HUES48 (cell line): ENCODE results near the gene ARSJ.

ENCODE experiments used
- H3K27ac ChIP-seq: one replicate; pipeline ENCODE4 v1.7.0; 2013; ENCODE audit warnings: low read depth, low read length, inconsistent platforms
- H3K27me3 ChIP-seq: 2 replicates; pipeline ENCODE4 v1.6.1; 2013; ENCODE audit warnings: mild to moderate bottlenecking, low read length; ENCODE audit not compliant: control insufficient read depth, insufficient read depth
- H3K36me3 ChIP-seq: 2 replicates; pipeline ENCODE4 v1.6.1; 2013; ENCODE audit warnings: low read length; ENCODE audit not compliant: control insufficient read depth, insufficient read depth
- H3K4me1 ChIP-seq: 2 replicates; pipeline ENCODE4 v1.6.1; 2013; ENCODE audit warnings: mild to moderate bottlenecking, low read length; ENCODE audit not compliant: control insufficient read depth, insufficient read depth
- H3K4me3 ChIP-seq: 2 replicates; pipeline ENCODE4 v1.5.1; 2013; ENCODE audit warnings: mild to moderate bottlenecking, low read depth, low read length
- H3K9ac ChIP-seq: 2 replicates; pipeline ENCODE4 v1.6.1; 2013; ENCODE audit warnings: mild to moderate bottlenecking, low read depth, low read length, moderate library complexity
- H3K9me3 ChIP-seq: 2 replicates; pipeline ENCODE4 v1.6.1; 2013; ENCODE audit warnings: low read length; ENCODE audit not compliant: control insufficient read depth, insufficient read depth

ARSJ gene

DNA sequence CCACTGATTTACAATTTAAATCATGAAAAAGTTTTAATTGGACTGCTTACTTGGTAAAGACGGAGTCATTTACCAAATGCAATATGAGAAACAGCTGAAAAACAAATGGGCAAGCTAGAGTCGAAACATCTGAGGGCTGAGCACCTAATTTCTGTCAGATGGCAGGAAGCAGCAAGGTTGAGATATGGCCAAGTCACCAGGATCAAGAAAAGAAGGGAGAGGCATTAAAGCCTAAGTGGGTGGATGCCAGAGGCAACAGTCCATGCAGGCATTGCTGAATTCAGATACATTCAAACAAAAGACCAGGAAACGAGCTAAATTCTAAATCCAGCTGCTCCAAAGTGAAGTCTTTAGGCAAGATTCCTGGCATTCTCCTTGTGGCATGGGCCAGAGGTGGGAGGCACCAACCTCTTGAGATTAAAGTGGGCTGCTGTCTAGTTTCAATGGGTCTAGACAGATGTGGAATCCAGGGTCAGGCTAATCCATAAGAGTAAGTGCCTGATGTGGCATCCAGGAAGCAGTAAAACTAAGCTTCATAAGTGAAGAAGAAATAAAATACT, 8.0 kb upstream of the ARSJ start:
- Histone ChIP-seq H3K4me3 (no peak overlapping the region), H3K9me3 (peaks cover 4% of the 10 kb centered on the region; the same call in 1 of the 2 replicates), H3K27ac (no peak overlapping the region), H3K27me3 (no peaks in the 10 kb centered on the region), H3K9ac (no peak overlapping the region), H3K4me1 (peaks cover 3% of the 10 kb centered on the region; the same call in 1 of the 2 replicates), H3K36me3 (no peaks in the 10 kb centered on the region)

DNA sequence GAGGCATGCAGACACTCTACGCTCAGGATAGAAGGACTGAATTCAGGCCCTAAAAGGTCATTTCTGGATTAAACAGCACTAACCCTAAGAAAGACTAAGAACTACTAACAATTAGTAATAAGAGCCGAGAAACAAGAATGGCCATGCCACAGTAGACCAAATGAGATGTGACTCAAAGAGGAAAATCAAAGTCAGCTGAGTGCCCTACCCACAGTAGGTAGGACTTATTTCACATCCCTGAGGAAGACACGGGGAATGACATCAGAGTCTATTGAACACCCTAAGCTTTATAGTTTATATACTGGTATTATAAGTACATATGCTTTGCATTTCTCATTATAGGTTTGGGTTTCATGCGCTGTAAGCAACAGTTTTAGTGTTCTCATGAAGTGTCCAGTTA, 2.7 kb upstream of the ARSJ start:
- Histone ChIP-seq H3K9me3 (peaks cover 4% of the 10 kb centered on the region; the same call in 1 of the 2 replicates), H3K9ac (no peak overlapping the region), H3K27me3 (peaks cover 15% of the 10 kb centered on the region), H3K27ac (no peak overlapping the region), H3K4me3 (no peak overlapping the region), H3K4me1 (peaks cover 22% of the 10 kb centered on the region), H3K36me3 (no peaks in the 10 kb centered on the region)

DNA sequence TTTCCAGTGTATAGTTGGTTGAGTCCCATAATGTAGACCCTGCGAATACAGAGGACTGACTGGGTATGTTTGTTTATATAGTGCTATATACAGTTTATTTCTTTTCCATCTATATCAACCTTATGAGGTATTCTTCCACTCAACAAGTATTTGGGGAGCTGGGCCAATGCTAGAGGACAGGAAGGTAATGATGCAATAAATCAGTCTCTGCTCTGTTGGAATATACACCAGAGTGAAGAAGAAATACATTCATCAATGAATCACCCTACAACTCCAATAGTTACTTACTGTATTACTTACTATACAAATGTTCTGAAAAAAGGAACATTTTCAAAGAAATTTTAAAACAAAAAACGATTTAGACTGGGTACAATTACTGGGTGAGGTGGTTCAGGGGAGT, 2.1 kb upstream of the ARSJ start:
- Histone ChIP-seq H3K27ac (no peak overlapping the region), H3K9me3 (peaks cover 4% of the 10 kb centered on the region; the same call in 1 of the 2 replicates), H3K36me3 (no peaks in the 10 kb centered on the region), H3K4me3 (no peak overlapping the region), H3K9ac (no peak overlapping the region), H3K4me1 (peaks cover 26% of the 10 kb centered on the region), H3K27me3 (peaks cover 15% of the 10 kb centered on the region)

DNA sequence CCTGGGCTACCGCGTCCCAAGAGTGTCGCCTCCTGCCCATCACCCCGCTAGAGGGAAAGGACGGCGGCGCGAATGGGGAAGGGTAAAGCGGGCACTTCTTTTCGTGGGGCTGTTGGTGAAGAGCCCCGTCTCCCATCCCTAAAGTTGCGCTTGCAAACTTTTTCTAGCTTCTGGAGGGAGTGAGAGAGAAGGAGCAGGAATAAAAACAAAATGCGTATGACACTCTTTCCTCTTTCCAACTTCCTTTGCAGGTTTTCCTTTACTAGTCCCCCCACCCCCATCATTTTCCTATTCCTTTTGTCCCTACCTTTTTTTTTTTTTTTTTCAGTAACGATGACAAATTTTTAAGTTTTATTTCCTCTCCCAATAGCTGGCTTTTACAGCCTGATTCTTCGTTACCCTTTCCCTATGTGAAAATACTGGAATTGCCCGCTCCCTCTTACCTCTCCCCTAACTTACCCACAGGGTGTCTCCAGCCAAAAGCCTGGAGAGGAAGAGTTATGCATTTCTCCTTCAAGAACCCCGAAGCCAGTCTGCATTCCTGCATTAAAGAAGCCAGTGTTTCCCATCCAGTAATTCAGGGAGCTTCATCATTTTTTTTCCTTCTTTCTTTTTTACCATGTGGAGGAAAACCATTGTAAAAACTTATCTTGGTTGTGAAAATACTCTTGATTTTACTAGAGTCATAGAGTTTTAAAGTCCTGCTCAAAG, 613 bp upstream of the ARSJ start:
- peak overlapping the region; percentile 99 for H3K4me3 ChIP-seq
- peaks cover 26% of the 10 kb centered on the region for H3K4me1 ChIP-seq
- no peaks in the 10 kb centered on the region for H3K36me3 ChIP-seq
- peaks cover 15% of the 10 kb centered on the region for H3K27me3 ChIP-seq
- H3K9me3 ChIP-seq: peaks cover 1% of the 10 kb centered on the region; the same call in 1 of the 2 replicates
- peak overlapping the region; percentile 73 for H3K27ac ChIP-seq
- H3K9ac ChIP-seq: peak overlapping the region; percentile 64

DNA sequence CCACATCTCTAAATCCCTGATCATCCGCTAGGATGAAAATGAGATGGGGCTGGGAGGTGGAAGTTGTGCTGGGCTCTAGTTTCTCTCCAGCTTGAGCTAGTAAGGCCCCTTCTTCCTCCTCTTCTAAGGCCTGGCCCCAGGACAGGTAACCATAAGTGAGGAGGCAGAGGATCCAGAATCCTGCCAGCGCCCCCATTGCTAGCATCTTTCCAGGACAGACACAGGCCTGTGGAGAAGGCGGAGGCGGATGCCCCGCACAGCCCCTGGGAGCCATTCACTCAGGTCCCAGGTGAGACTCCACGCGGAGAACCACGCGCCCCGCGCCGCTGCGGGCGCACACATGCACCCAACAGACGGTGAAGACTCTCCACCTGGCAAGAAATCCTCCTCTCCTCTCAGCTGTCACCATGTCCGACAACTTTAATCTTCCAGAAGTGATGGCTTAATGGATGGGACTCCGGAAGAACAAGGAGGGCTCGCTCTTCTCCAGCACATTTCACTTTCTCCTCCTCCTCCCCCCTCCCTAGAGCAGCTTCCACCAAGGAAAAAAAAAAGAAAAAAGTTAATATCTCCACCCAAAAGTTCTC, 793 bp downstream of the ARSJ start:
- H3K4me3 ChIP-seq: peak overlapping the region; percentile 99
- H3K9ac ChIP-seq: peak overlapping the region; percentile 64; the same call in 1 of the 2 replicates
- no peaks in the 10 kb centered on the region for H3K36me3 ChIP-seq
- no peak overlapping the region for H3K27ac ChIP-seq
- peaks cover 15% of the 10 kb centered on the region for H3K27me3 ChIP-seq
- H3K4me1 ChIP-seq: peaks cover 26% of the 10 kb centered on the region
- H3K9me3 ChIP-seq: no peaks in the 10 kb centered on the region; the same call in 1 of the 2 replicates

DNA sequence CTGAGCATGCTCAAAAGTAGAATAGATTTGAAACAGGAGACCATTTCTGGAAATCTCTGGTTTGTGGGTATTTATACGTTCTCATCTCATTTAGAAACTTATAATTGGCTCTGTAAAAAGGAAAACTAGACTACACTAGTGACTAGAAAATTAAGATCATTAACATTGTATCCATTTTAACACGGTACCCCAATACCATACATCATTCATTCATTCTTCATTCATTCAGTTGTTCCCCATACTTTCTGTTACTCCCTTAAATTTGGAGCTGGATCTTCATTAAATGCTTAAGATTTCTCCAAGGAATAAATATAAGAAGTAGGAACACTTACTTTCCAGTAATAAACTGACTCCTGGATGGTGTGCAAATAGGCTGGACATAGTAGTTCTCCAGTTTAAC, 1.3 kb downstream of the ARSJ start:
- Histone ChIP-seq H3K4me3 (peak overlapping the region; percentile 99), H3K36me3 (no peaks in the 10 kb centered on the region), H3K9ac (no peak overlapping the region), H3K4me1 (peaks cover 26% of the 10 kb centered on the region), H3K9me3 (no peaks in the 10 kb centered on the region; the same call in 1 of the 2 replicates), H3K27me3 (peaks cover 15% of the 10 kb centered on the region), H3K27ac (no peak overlapping the region)

DNA sequence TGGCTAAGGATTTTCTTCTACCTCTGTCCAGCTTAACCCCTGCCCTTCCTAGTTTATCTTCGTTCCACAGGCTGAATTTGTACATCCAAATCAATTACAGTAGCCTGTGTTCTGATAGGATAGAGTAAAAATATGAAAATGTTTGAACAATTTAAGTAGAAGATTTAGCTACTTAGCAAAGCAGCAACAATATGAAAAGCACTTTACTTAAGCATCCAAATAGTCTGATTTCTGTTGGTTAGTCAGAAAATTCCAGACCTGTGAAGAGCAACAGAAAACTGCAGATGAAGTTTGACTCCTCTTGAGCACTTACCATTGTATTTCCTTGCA, 2.0 kb downstream of the ARSJ start:
- H3K27ac ChIP-seq: no peak overlapping the region
- H3K9me3 ChIP-seq: no peaks in the 10 kb centered on the region; the same call in 1 of the 2 replicates
- peaks cover 26% of the 10 kb centered on the region for H3K4me1 ChIP-seq
- no peaks in the 10 kb centered on the region for H3K36me3 ChIP-seq
- H3K27me3 ChIP-seq: peaks cover 15% of the 10 kb centered on the region
- peak overlapping the region; percentile 99; the same call in 1 of the 2 replicates for H3K4me3 ChIP-seq
- no peak overlapping the region for H3K9ac ChIP-seq

DNA sequence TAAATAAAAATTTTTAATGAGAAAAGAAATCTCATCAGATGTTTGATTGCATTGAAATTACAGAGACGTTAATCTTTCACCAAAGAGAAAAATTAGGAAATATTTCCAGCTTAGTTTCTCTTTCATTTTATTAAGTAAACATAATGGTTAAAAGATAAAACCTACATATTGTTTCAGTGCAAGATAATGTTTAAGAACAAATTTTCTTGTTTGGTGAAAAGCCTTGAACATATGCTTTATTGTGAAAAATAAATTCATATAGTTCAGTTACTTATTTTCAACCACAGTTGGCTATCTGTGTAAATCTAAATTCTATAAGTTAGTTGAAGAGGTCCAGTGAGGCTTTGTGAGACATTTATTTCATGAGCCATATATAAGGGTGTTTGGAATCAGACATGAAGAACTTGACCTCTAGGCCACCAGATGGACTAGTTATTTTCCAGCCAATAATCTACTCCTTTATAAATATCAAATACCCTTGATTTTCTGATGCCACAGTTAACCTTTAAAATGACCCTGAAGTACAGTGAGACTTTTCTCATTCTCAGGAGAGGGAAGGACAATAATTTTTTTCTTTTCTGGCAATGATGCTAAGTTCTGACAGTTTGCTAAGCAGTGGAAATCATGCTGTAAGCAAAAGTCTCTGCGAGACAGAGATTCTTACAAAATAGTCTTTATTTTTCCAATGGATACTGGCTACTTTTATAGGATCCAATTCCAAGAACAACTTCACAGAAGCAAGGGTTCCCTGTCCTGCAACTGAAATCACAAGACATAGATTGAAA, 2.5 kb downstream of the ARSJ start:
- Histone ChIP-seq H3K9me3 (no peaks in the 10 kb centered on the region; the same call in 1 of the 2 replicates), H3K27me3 (peaks cover 15% of the 10 kb centered on the region), H3K27ac (no peak overlapping the region), H3K4me1 (peaks cover 26% of the 10 kb centered on the region), H3K36me3 (no peaks in the 10 kb centered on the region), H3K4me3 (peak overlapping the region; percentile 99; the same call in 1 of the 2 replicates), H3K9ac (no peak overlapping the region)

DNA sequence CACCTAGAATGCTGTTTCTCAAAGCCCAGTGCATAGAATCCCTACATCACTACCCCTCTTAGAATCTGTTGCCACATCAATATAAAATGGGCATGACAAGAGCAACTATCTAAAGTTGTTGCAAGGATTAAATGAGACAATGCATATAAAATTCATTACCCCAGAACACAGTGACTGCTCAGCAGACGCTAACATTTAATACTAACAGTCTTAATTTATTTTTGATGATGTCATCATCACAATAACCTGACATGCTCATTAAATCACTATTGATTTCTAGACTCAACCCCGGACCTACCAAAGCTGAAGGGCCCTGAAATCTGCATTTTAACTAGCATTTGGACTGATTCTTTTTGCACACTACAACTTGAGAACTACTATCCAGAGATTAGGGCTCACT, 3.9 kb downstream of the ARSJ start:
- H3K9ac ChIP-seq: no peak overlapping the region
- no peaks in the 10 kb centered on the region; the same call in 1 of the 2 replicates for H3K9me3 ChIP-seq
- peaks cover 22% of the 10 kb centered on the region for H3K4me1 ChIP-seq
- no peaks in the 10 kb centered on the region for H3K36me3 ChIP-seq
- H3K27ac ChIP-seq: no peak overlapping the region
- peaks cover 15% of the 10 kb centered on the region for H3K27me3 ChIP-seq
- no peak overlapping the region for H3K4me3 ChIP-seq

DNA sequence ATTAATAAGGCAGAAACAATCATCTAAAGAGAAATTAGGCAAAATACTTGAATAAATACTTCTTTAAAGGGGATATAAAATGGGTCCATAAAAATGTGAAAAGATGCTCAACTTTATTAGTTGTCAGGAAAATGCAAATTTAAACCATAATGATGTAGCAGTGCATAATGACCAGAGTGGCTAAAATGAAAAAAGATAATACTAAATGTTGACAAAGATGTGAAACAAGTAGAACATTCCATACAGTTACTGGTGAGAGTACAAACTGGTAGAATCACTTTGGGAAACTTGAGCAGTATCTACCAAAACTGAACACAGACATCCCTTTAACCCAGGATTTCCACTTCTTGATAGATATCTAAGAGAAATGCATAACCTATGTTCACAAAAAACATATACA, 5.0 kb downstream of the ARSJ start:
- Histone ChIP-seq H3K9ac (no peak overlapping the region), H3K27ac (no peak overlapping the region), H3K27me3 (peaks cover 15% of the 10 kb centered on the region), H3K4me1 (peaks cover 18% of the 10 kb centered on the region), H3K4me3 (no peak overlapping the region), H3K9me3 (no peaks in the 10 kb centered on the region; the same call in 1 of the 2 replicates), H3K36me3 (no peaks in the 10 kb centered on the region)
